ENCODE data around the gene SPNS1.
"Not testable (repeated sequence)": the region's sequence is repeated elsewhere in the genome, so short reads cannot be mapped to it uniquely, and the experiment has no call there.

Gene SPNS1

DNA sequence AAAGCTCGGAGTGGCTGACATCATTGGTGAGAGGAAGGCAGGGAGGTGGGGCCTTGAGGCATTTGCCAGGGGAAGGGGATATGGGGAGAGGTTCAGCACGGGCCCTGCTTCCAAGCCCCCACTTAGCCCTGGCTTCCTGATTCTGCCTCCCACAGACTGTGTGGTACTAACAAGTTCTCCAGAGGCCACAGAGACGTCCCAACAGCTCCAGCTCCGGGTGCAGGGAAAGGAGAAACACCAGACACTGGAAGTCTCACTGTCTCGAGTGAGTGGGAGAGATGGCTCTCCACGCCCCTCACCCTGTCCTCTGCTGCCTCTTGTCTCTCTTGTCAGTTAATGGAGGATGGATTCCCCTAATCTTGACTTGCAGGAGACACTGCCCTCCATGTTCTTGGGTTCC, 15.7 kb upstream of the SPNS1 start:
- DNase-seq = no peak

DNA sequence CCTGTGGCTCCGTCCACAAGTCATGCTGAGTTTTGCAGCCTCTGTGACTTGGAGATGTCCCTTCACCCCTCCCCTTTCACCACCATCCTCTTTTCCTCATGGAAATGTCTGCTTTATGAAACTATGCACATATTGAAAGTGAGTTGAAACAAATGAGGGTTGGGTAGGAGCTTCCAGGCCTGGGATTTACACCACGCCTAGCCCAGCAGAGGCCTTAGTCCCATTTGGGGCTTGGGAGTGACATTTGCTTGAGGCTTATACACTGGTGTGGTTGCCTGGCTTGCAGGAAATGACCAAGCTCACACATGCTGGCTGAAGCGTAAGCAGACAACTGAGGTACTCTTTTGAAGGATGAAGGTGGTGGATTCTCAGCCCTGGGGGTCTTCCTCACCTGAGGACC, 10.5 kb upstream of the SPNS1 start:
- no peak for DNase-seq

DNA sequence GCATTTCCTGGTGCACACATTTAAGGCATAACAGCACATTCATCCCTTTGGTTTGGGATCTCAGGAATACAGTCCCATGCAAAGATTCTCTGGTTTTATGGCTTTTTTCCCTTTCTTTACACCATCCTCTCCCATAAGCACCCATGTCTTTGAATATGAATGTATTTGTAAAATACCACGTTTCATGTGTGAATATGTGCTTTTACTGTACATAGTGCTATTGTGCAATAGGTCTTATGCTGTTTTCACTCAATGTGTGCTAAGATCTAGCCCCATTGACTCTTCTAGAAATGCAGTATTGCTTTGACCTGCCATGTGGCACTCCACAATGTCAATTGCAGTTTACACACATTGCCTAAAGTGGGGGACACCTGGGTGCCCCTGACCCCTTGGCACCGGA, 10.1 kb upstream of the SPNS1 start:
- no peak for DNase-seq

DNA sequence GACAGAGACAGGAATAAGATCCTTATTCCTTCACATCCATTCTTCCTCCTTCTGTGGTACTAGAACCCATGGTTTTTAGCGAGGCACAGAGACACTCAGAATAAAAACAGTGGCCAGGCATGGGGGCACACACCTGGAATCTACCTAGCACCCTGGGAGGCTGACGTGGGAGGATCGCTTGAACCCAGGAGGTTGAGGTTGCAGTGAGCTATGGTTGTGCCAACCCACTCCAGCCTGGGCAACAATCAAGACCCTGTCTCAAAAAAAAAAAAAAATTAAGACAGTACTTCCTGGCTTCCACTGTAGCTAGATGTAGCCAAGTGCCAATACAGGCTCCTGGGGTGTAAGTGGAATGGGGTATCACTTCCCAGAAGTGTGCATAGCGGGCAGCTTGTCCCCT, 7.4 kb upstream of the SPNS1 start:
- DNase-seq = no peak

DNA sequence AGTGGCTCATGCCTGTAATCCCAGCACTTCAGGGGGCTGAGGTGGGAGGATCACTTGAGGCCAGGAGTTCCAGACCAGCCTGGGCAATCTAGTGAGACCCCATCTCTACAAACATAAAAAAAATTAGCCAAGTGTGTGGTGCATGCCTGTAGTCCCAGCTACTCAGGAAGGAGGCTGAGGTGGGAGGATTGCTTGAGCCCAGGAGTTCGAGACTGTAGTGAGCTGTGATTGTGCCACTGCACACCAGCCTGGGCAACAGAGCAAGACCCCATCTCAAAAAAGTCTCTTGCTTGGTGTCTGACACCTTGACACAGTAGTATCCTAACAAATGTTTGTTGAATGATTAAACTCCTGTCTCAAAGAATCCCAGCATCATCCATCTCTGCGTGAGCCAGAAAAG, 4.9 kb upstream of the SPNS1 start:
- DNase-seq = not testable (repeated sequence)

DNA sequence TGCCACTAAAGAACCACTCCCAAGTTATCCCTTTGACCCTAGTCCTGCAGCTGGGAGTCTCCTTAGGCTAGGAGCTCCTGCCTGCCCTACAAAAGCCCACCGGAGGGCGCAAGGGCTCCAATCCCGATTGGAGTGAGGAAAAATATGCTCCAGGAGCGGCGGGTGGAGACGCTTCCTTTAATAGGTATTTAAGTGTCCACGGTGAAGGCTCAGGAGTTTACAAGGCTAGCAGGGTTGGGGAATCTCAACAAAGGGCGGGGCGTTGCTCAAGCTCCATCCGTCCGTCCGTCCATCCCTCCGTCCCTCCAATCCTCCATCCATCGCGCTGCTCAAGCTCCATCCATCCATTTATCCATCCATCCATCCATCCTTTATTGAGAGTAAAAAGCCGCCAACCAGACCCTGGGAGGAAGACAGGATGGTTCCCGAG, 556 bp upstream of the SPNS1 start:
- DNase-seq = no peak

DNA sequence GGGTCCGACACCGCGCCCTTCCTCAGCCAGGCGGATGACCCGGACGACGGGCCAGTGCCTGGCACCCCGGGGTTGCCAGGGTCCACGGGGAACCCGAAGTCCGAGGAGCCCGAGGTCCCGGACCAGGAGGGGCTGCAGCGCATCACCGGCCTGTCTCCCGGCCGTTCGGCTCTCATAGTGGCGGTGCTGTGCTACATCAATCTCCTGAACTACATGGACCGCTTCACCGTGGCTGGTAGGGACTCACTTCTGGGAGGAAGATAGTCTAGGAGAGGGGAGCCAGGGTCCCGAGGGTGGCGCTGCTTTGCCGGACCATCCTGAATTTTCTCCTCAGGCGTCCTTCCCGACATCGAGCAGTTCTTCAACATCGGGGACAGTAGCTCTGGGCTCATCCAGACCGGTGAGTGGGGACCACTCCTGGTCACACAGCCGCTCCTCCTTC, 601 bp downstream of the SPNS1 start:
- no peak for DNase-seq

GRCh38 chr16:28977703-28978662, 3.4 kb downstream of the SPNS1 start:
- no peak for DNase-seq

GRCh38 chr16:28980330-28980729, 5.8 kb downstream of the SPNS1 start:
- DNase-seq = not testable (repeated sequence)

GRCh38 chr16:28980929-28981328, 6.4 kb downstream of the SPNS1 start:
- no peak for DNase-seq

GRCh38 chr16:28981517-28981916, 6.9 kb downstream of the SPNS1 start:
- DNase-seq = no peak

DNA sequence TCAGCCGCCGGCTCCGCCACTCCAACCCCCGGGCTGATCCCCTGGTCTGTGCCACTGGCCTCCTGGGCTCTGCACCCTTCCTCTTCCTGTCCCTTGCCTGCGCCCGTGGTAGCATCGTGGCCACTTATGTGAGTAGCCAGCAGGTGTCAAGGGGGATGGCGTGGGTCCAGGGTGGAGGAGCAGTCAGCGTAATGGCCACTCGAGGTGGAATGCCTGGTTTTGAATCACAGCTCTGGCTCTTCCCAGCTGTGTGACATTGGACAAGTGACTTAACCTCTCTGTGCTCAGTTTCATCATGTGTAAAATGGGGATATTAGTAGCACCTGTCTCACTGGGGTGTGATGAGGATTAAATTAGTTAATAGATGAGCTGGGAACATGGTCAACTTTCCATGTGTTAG, 7.8 kb downstream of the SPNS1 start:
- DNase-seq = no peak

GRCh38 chr16:28982949-28983348, 8.4 kb downstream of the SPNS1 start:
- no peak for DNase-seq

GRCh38 chr16:28983644-28984043, 9.1 kb downstream of the SPNS1 start:
- no peak for DNase-seq

- DNase-seq = no peak
Observed at GRCh38 chr16:28984091-28984490, 9.5 kb downstream of the SPNS1 start.

GRCh38 chr16:28984619-28985135, 10.1 kb downstream of the SPNS1 start, which contains the start of gene LAT:
TSS of gene LAT (plus strand) at chr16:28985052. CDS start at chr16:28985418, 366 bp downstream.
- DNase-seq = peak; percentile 78

GRCh38 chr16:28985211-28986041, 10.8 kb downstream of the SPNS1 start:
- no peak for DNase-seq

- no peak for DNase-seq
Observed at GRCh38 chr16:28986046-28986445, 11.5 kb downstream of the SPNS1 start.

GRCh38 chr16:28986492-28986891, 11.9 kb downstream of the SPNS1 start:
- DNase-seq = no peak

GRCh38 chr16:28987170-28987853, 12.7 kb downstream of the SPNS1 start:
- DNase-seq = no peak

GRCh38 chr16:28989363-28989762, 14.8 kb downstream of the SPNS1 start:
- no peak for DNase-seq

GRCh38 chr16:28990375-28991040, 15.9 kb downstream of the SPNS1 start:
- no peak for DNase-seq
